PC-3 (cell line): ENCODE data around the gene MRPL27. TPM values are rescaled to one million over a fixed set of nuclear protein-coding genes. Genes with fewer than 3 reads are reported as not detected.

Source experiments
- ATAC-seq: fragments of 200-7000 bp; cut with Tn5 transposase; 2 replicates; pipeline ENCODE4 v1.9.1; 2020; ENCODE audit warnings: mild to moderate bottlenecking, moderate library complexity
- BruUV-seq: library from RNA; stranded (reverse); fragments of 400-500 nt; replicated peaks from 2 replicates; lab custom pipeline; 2021; lab: Mats Ljungman, UMichigan
- CTCF ChIA-PET: fragments of 300-600 bp; sonication (Branson Sonifier 250); formaldehyde crosslinking; loops from one replicate; lab custom pipeline; 2022; ENCODE audit warnings: antibody characterized with exemption; lab: Charles Lee
- POLR2A ChIA-PET: fragments of 300-600 bp; sonication (Branson Sonifier 250); formaldehyde crosslinking; loops from one replicate; lab custom pipeline; 2022; ENCODE audit warnings: antibody characterized with exemption; ENCODE audit not compliant: unreplicated experiment; lab: Charles Lee
- DNase-seq: peaks from one replicate; pipeline ENCODE4 v3.0.0-alpha.2; 2015
- H2AFZ ChIP-seq: fragments of 300-600 bp; sonication (generic); 2 replicates; pipeline ENCODE4 v1.6.0; 2016; ENCODE audit warnings: antibody characterized with exemption, low read length
- H3F3A ChIP-seq: fragments of 300-600 bp; sonication (generic); one replicate; pipeline ENCODE4 v1.6.0; 2017; ENCODE audit warnings: antibody characterized with exemption, low read length, control low read depth, mild to moderate bottlenecking; ENCODE audit not compliant: unreplicated experiment
- H3K27ac ChIP-seq: fragments of 300-600 bp; sonication (generic); 2 replicates; pipeline ENCODE4 v1.5.1; 2016; ENCODE audit warnings: mild to moderate bottlenecking, low read length
- H3K27me3 ChIP-seq: fragments of 300-600 bp; sonication (generic); 2 replicates; pipeline ENCODE4 v1.6.1; 2016; ENCODE audit warnings: low read length, mixed read lengths
- H3K36me3 ChIP-seq: fragments of 300-600 bp; sonication (generic); 2 replicates; pipeline ENCODE4 v1.6.1; 2016; ENCODE audit warnings: low read depth, mixed run types, low read length, mixed read lengths
- H3K4me1 ChIP-seq: fragments of 300-600 bp; sonication (generic); 2 replicates; pipeline ENCODE4 v1.5.1; 2016; ENCODE audit warnings: low read length; ENCODE audit not compliant: insufficient read depth
- H3K4me2 ChIP-seq: fragments of 300-600 bp; sonication (generic); 2 replicates; pipeline ENCODE4 v1.6.0; 2016; ENCODE audit warnings: low read length
- H3K4me3 ChIP-seq: fragments of 300-600 bp; sonication (generic); 2 replicates; pipeline ENCODE4 v1.5.1; 2016; ENCODE audit warnings: mild to moderate bottlenecking, low read length, mixed read lengths
- H3K79me2 ChIP-seq: fragments of 300-600 bp; sonication (generic); 2 replicates; pipeline ENCODE4 v1.6.1; 2017; ENCODE audit warnings: low read length, mixed read lengths
- H3K9ac ChIP-seq: fragments of 300-600 bp; sonication (generic); 2 replicates; pipeline ENCODE4 v1.6.0; 2016; ENCODE audit warnings: mild to moderate bottlenecking, low read length
- H3K9me2 ChIP-seq: fragments of 300-600 bp; sonication (generic); replicated peaks from 2 replicates; pipeline ENCODE4 v1.6.1; 2016; ENCODE audit warnings: mixed run types, low read length, mixed read lengths
- H3K9me3 ChIP-seq: fragments of 300-600 bp; sonication (generic); 2 replicates; pipeline ENCODE4 v1.6.1; 2016; ENCODE audit warnings: low read length, mixed read lengths
- H4K20me1 ChIP-seq: fragments of 300-600 bp; sonication (generic); 2 replicates; pipeline ENCODE4 v1.6.1; 2016; ENCODE audit warnings: low read length, mixed read lengths
- CTCF ChIP-seq: fragments of 300-600 bp; sonication (generic); conservative IDR thresholded peaks from 2 replicates; pipeline ENCODE4 v1.5.1; 2017; ENCODE audit warnings: antibody characterized with exemption, low read depth, mild to moderate bottlenecking, low read length
- EZH2 ChIP-seq: fragments of 300-600 bp; sonication (generic); IDR thresholded peaks from one replicate; pipeline ENCODE4 v1.6.1; 2017; ENCODE audit warnings: antibody characterized with exemption, mild to moderate bottlenecking, low read length; ENCODE audit not compliant: unreplicated experiment
- EZH2phosphoT487 ChIP-seq: fragments of 300-600 bp; sonication (generic); IDR thresholded peaks from 2 replicates; pipeline ENCODE4 v1.6.1; 2018; ENCODE audit warnings: mild to moderate bottlenecking, antibody characterized with exemption, low read length, borderline replicate concordance
- intact Hi-C: fragments of 100-400 bp; cut with micrococcal nuclease; formaldehyde crosslinking; loops from 2 replicates; pipeline ENCODE4 v1.9.0; 2023
- total RNA-seq: library from RNA; depleted of rRNA; stranded (reverse); fragments of >200 nt; gene quantifications from 2 replicates; pipeline ENCODE4 v1.2.3, GENCODE V29; 2014; rRNA removed

MRPL27 gene
- total RNA-seq, 1 experiment from 2014 or later = 168 TPM

GRCh38 chr17:50318501-50319285 lies 54.3 kb downstream of the MRPL27 start:
- Histone ChIP-seq H3K27me3 (peaks cover 9% of the 10 kb centered on the region; the same call in 1 of the 2 replicates), H3K79me2 (no peaks in the 10 kb centered on the region), H2AFZ (no peak overlapping the region), H3K9ac (no peak overlapping the region), H3K4me1 (no peaks in the 10 kb centered on the region), H4K20me1 (no peaks in the 10 kb centered on the region), H3K4me2 (no peak overlapping the region), H3F3A (no peaks in the 10 kb centered on the region), H3K9me2 (no peaks in the 10 kb centered on the region), H3K36me3 (no peaks in the 10 kb centered on the region), H3K9me3 (no peaks in the 10 kb centered on the region), H3K4me3 (no peak overlapping the region), H3K27ac (no peak overlapping the region)
- ChIA-PET POLR2A (no interaction called here), CTCF (no interaction called here)
- BruUV-seq = no TSS peak
- ATAC-seq (no peak), DNase-seq (no peak)
- intact Hi-C loops = no loop called here
- TF ChIP-seq EZH2phosphoT487 (no peak), CTCF (no peak), EZH2 (no peak)

Other genes with a start within 250 kb of the MRPL27 start
- gene SAMD14, start 243.0 kb downstream of the MRPL27 start, total RNA-seq = 0.11 and 0.17 TPM in 2 replicates
- gene PPP1R9B, start 222.5 kb downstream of the MRPL27 start, total RNA-seq = 67.7 and 95.0 TPM in 2 replicates
- not detected in 2 replicates for gene SGCA, start 207.2 kb downstream of the MRPL27 start, total RNA-seq
- 30.6 and 56.2 TPM in 2 replicates for gene COL1A1, start 171.6 kb downstream of the MRPL27 start, total RNA-seq
- 5.6 and 6.9 TPM in 2 replicates for gene TMEM92, start 98.7 kb downstream of the MRPL27 start, total RNA-seq
- gene XYLT2, start 27.1 kb downstream of the MRPL27 start, total RNA-seq = 53.5 and 54.3 TPM in 2 replicates
- 20.0 and 28.0 TPM in 2 replicates for gene EME1, start within 50 bp of the MRPL27 start, total RNA-seq
- 324 and 427 TPM in 2 replicates for gene LRRC59, start 24.3 kb upstream of the MRPL27 start, total RNA-seq
- gene ACSF2, start 53.0 kb upstream of the MRPL27 start, total RNA-seq = 69.3 and 72.7 TPM in 2 replicates
- not detected in 2 replicates for gene CHAD, start 95.7 kb upstream of the MRPL27 start, total RNA-seq
- 37.7 and 46.7 TPM in 2 replicates for gene RSAD1, start 105.7 kb upstream of the MRPL27 start, total RNA-seq
- gene MYCBPAP, start 135.3 kb upstream of the MRPL27 start, total RNA-seq = 0.29 and 1.9 TPM in 2 replicates
- 20.5 and 30.1 TPM in 2 replicates for gene EPN3, start 159.6 kb upstream of the MRPL27 start, total RNA-seq
- 104 and 115 TPM in 2 replicates for gene SPATA20, start 174.0 kb upstream of the MRPL27 start, total RNA-seq
- 0.04 and 0.12 TPM in 2 replicates for gene CACNA1G, start 187.5 kb upstream of the MRPL27 start, total RNA-seq